ENCODE results near the gene ITGA5.
A peak's percentile ranks its signal among the peaks of the same experiment; 100 is the strongest.

Gene ITGA5

GRCh38 chr12:54448344-54448743 is 29.3 kb upstream of the ITGA5 start:
- Histone ChIP-seq H3K9ac (ENCODE audit: insufficient read length) (no peak overlapping the region), H3K9me3 (ENCODE audit: low read depth, low read length) (no peaks in the 10 kb centered on the region), H3K36me3 (ENCODE audit: insufficient read depth, low read length) (no peaks in the 10 kb centered on the region), H3K4me3 (no peak overlapping the region), H3K27ac (no peak overlapping the region)
- no peak for DNase-seq (ENCODE audit: low read depth, low spot score)
- no peak for TF ChIP-seq FOXP2 (optimal IDR thresholded peaks at IDR 0.05; ENCODE audit: control extremely low read depth, extremely low read length, insufficient read depth)
- no peak for TF ChIP-seq POLR2AphosphoS5 (IDR thresholded peaks at IDR 0.05; ENCODE audit: borderline replicate concordance, low read depth, low read length)
- no peak for TF ChIP-seq EZH2 (IDR thresholded peaks at IDR 0.05)

- no peak for TF ChIP-seq FOXP2 (optimal IDR thresholded peaks at IDR 0.05; ENCODE audit: control extremely low read depth, extremely low read length, insufficient read depth)
- TF ChIP-seq EZH2 (IDR thresholded peaks at IDR 0.05), result no peak
- DNase-seq (ENCODE audit: low read depth, low spot score), result no peak
- H3K9me3 ChIP-seq (ENCODE audit: low read depth, low read length), result no peaks in the 10 kb centered on the region
Measured at GRCh38 chr12:54447917-54448316, 28.9 kb upstream of the ITGA5 start.

GRCh38 chr12:54444206-54444605 is 25.1 kb upstream of the ITGA5 start:
- Histone ChIP-seq H3K4me3 (no peak overlapping the region), H3K9me3 (ENCODE audit: low read depth, low read length) (no peaks in the 10 kb centered on the region), H3K36me3 (ENCODE audit: insufficient read depth, low read length) (no peaks in the 10 kb centered on the region), H3K27ac (no peak overlapping the region), H3K9ac (ENCODE audit: insufficient read length) (no peak overlapping the region)
- DNase-seq (ENCODE audit: low read depth, low spot score), result no peak
- TF ChIP-seq EZH2 (IDR thresholded peaks at IDR 0.05) (no peak), POLR2AphosphoS5 (IDR thresholded peaks at IDR 0.05; ENCODE audit: borderline replicate concordance, low read depth, low read length) (no peak), FOXP2 (optimal IDR thresholded peaks at IDR 0.05; ENCODE audit: control extremely low read depth, extremely low read length, insufficient read depth) (no peak)

More at GRCh38 chr12:54447917-54448316, 28.9 kb upstream of the ITGA5 start:
- H3K36me3 ChIP-seq (ENCODE audit: insufficient read depth, low read length), result no peaks in the 10 kb centered on the region
- no peak overlapping the region for H3K27ac ChIP-seq
- no peak overlapping the region for H3K4me3 ChIP-seq
- H3K9ac ChIP-seq (ENCODE audit: insufficient read length), result no peak overlapping the region

- TF ChIP-seq EZH2 (IDR thresholded peaks at IDR 0.05) (no peak), FOXP2 (optimal IDR thresholded peaks at IDR 0.05; ENCODE audit: control extremely low read depth, extremely low read length, insufficient read depth) (no peak), POLR2AphosphoS5 (IDR thresholded peaks at IDR 0.05; ENCODE audit: borderline replicate concordance, low read depth, low read length) (no peak)
- H3K9me3 ChIP-seq (ENCODE audit: low read depth, low read length), result no peaks in the 10 kb centered on the region
Measured at GRCh38 chr12:54443446-54443845, 24.4 kb upstream of the ITGA5 start.

GRCh38 chr12:54442961-54443360 is 23.9 kb upstream of the ITGA5 start:
- Histone ChIP-seq H3K27ac (peak overlapping the region; percentile 40; the same call in 1 of the 2 replicates), H3K4me3 (peak overlapping the region; percentile 29; the same call in 1 of the 2 replicates), H3K9me3 (ENCODE audit: low read depth, low read length) (no peaks in the 10 kb centered on the region), H3K36me3 (ENCODE audit: insufficient read depth, low read length) (no peaks in the 10 kb centered on the region), H3K9ac (ENCODE audit: insufficient read length) (peak overlapping the region; percentile 51)
- DNase-seq (ENCODE audit: low read depth, low spot score), result no peak
- TF ChIP-seq EZH2 (IDR thresholded peaks at IDR 0.05) (no peak), POLR2AphosphoS5 (IDR thresholded peaks at IDR 0.05; ENCODE audit: borderline replicate concordance, low read depth, low read length) (no peak), FOXP2 (optimal IDR thresholded peaks at IDR 0.05; ENCODE audit: control extremely low read depth, extremely low read length, insufficient read depth) (no peak)

More at GRCh38 chr12:54443446-54443845, 24.4 kb upstream of the ITGA5 start:
- Histone ChIP-seq H3K4me3 (no peak overlapping the region), H3K36me3 (ENCODE audit: insufficient read depth, low read length) (no peaks in the 10 kb centered on the region), H3K9ac (ENCODE audit: insufficient read length) (no peak overlapping the region), H3K27ac (no peak overlapping the region)
- no peak for DNase-seq (ENCODE audit: low read depth, low spot score)

- H3K27ac ChIP-seq, result 0 out of 2 replicates have a peak overlapping the region, but pooled peaks have one; percentile 40
- no peak overlapping the region for H3K9ac ChIP-seq (ENCODE audit: insufficient read length)
- no peak for TF ChIP-seq POLR2AphosphoS5 (IDR thresholded peaks at IDR 0.05; ENCODE audit: borderline replicate concordance, low read depth, low read length)
- H3K9me3 ChIP-seq (ENCODE audit: low read depth, low read length), result no peaks in the 10 kb centered on the region
- no peak for DNase-seq (ENCODE audit: low read depth, low spot score)
- no peak overlapping the region for H3K4me3 ChIP-seq
- H3K36me3 ChIP-seq (ENCODE audit: insufficient read depth, low read length), result no peaks in the 10 kb centered on the region
Measured at GRCh38 chr12:54442099-54442498, 23.0 kb upstream of the ITGA5 start.

- no peak overlapping the region for H3K9ac ChIP-seq (ENCODE audit: insufficient read length)
- TF ChIP-seq FOXP2 (optimal IDR thresholded peaks at IDR 0.05; ENCODE audit: control extremely low read depth, extremely low read length, insufficient read depth), result no peak
- no peak for TF ChIP-seq EZH2 (IDR thresholded peaks at IDR 0.05)
- no peak for TF ChIP-seq POLR2AphosphoS5 (IDR thresholded peaks at IDR 0.05; ENCODE audit: borderline replicate concordance, low read depth, low read length)
- no peaks in the 10 kb centered on the region for H3K36me3 ChIP-seq (ENCODE audit: insufficient read depth, low read length)
- DNase-seq (ENCODE audit: low read depth, low spot score), result peak; percentile 48
- no peaks in the 10 kb centered on the region for H3K9me3 ChIP-seq (ENCODE audit: low read depth, low read length)
- H3K4me3 ChIP-seq, result no peak overlapping the region
- H3K27ac ChIP-seq, result no peak overlapping the region
Measured at GRCh38 chr12:54439521-54440255, 20.6 kb upstream of the ITGA5 start.

- no peaks in the 10 kb centered on the region for H3K9me3 ChIP-seq (ENCODE audit: low read depth, low read length)
- H3K9ac ChIP-seq (ENCODE audit: insufficient read length), result no peak overlapping the region
- no peaks in the 10 kb centered on the region for H3K36me3 ChIP-seq (ENCODE audit: insufficient read depth, low read length)
- no peak for DNase-seq (ENCODE audit: low read depth, low spot score)
- H3K27ac ChIP-seq, result no peak overlapping the region
- TF ChIP-seq EZH2 (IDR thresholded peaks at IDR 0.05) (no peak), FOXP2 (optimal IDR thresholded peaks at IDR 0.05; ENCODE audit: control extremely low read depth, extremely low read length, insufficient read depth) (no peak), POLR2AphosphoS5 (IDR thresholded peaks at IDR 0.05; ENCODE audit: borderline replicate concordance, low read depth, low read length) (no peak)
- H3K4me3 ChIP-seq, result no peak overlapping the region
Measured at GRCh38 chr12:54439096-54439495, 20.0 kb upstream of the ITGA5 start.

- Histone ChIP-seq H3K27ac (no peak overlapping the region), H3K9ac (ENCODE audit: insufficient read length) (no peak overlapping the region), H3K36me3 (ENCODE audit: insufficient read depth, low read length) (no peaks in the 10 kb centered on the region), H3K4me3 (no peak overlapping the region), H3K9me3 (ENCODE audit: low read depth, low read length) (no peaks in the 10 kb centered on the region)
- TF ChIP-seq POLR2AphosphoS5 (IDR thresholded peaks at IDR 0.05; ENCODE audit: borderline replicate concordance, low read depth, low read length) (no peak), EZH2 (IDR thresholded peaks at IDR 0.05) (no peak), FOXP2 (optimal IDR thresholded peaks at IDR 0.05; ENCODE audit: control extremely low read depth, extremely low read length, insufficient read depth) (no peak)
- no peak for DNase-seq (ENCODE audit: low read depth, low spot score)
Measured at GRCh38 chr12:54438517-54438916, 19.5 kb upstream of the ITGA5 start.
